ENCODE data around the gene KLHL17.
"Not testable (repeated sequence)": the region's sequence is repeated elsewhere in the genome, so short reads cannot be mapped to it uniquely, and the experiment has no call there.

KLHL17 gene

GRCh38 chr1:1003618-1004419 lies 43.4 kb downstream of the KLHL17 start:
- no peak for DNase-seq

GRCh38 chr1:1004420-1004779 lies 44.0 kb downstream of the KLHL17 start:
- DNase-seq, result no peak

DNA sequence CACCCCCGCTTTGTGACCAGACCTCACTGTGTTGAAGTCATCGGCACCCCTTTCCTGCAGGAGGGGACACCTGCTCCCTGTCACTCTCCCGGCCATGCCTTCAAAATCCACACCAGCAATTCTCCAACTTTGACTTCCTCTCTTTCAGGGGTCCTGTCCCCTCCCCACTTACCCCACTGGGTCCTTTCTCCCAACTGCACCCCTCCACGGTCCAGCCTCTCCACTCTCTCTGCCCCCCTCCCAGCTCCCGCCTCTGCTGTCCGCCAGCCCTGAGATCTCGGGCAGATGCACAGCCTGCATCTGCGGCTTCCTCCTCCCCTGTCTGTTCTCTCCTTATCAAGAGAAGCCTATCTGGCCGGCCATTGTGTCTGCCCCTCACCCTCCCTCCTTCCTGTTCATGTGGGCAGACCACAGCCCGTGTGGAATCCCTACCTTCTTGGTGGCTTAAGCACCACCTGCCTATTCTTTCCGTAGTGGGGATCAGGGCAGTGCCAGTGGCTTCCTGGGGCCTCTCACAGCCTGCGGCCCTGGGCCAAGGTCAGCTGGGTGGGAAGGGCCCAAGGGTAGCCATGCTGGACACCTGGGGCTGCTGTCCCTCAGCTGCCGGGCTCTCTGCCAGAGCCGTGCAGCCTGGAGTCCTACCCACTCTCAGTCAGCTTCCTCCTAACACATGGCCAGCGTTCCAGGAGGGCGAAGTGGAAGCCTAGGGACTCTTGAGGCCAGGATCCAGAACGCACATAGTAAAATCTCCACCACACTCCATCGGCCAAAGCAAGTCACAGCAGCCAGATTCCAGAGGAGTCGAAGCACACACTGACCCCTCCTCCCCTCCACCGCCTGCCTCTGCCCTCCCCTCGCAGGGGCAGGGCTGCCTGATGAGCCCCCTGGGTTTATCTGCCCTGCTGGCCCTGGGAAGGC lies 44.7 kb downstream of the KLHL17 start:
- DNase-seq, result no peak

DNA sequence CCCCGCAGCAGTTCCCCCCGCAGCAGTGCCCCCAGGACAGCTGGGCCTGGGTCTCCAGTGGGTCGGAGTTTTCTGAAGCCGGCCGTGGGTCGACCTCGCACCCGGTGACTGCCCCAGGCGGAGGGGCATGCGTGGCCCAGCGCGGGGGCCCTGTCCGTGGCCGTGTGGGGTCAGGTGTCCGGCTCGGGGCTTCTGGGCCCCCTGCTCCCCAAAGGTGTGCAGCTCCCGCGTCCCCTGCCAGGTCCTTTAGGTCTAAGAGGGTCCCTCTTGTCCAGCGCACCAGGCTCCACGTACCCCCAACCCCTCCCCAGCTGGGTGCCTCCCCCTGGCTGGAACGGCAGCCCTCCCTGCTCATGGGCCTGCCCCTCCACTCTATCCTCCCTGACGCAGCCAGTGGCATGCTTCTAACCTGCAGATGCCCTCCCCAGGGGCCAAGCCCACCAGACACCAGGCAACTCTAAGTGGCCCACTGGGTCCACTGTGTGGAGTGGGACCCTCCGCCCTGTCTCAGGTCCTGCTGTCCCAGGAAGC lies 45.5 kb downstream of the KLHL17 start:
- no peak for DNase-seq

DNA sequence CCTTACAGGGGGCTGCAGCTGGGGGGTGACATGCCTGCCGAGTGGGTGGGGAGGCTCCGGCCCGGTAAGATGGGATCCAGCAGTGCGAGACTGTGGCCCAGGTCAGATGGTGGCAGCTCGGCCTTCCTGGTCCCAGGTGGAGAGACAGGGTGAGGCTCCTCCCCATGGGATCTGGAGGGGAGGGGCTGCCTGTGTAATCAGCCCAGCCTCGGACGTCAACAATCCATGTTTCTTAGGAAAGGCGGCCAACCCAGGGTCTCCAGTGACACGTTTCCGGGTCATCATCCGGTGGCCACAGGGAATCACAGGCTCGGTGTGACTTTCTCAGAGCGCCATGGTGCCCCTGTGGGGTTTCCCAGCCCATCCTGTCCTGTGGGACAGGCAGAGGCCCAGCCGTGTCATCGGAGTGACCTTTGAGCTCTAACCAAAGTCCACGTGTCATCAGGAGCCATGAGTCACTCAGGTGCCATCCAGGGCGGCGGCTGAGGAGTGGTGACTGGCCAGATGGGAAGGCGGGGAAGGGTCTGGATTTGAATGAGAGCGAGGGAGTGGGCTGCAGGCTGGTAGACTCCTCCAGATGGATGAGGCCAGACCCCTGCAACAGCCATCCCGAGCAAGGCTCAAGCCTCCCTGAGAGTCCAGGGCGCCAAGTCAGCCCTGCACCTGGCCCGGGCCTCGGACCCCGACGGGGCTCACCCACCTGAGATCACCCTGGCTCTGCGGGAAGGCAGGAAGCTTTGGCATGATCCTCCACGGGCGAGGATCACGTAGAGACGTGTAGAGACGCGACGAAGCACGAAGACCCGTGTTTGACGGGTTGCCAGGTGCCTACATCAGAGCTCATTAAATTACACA lies 46.1 kb downstream of the KLHL17 start:
- DNase-seq, result no peak

GRCh38 chr1:1010131-1010530 lies 49.7 kb downstream of the KLHL17 start:
- not testable (repeated sequence) for DNase-seq

- no peak for DNase-seq
Measured at GRCh38 chr1:1011396-1011949, 51.1 kb downstream of the KLHL17 start.

- not testable (repeated sequence) for DNase-seq
Measured at GRCh38 chr1:1012736-1013104, 52.3 kb downstream of the KLHL17 start.

DNA sequence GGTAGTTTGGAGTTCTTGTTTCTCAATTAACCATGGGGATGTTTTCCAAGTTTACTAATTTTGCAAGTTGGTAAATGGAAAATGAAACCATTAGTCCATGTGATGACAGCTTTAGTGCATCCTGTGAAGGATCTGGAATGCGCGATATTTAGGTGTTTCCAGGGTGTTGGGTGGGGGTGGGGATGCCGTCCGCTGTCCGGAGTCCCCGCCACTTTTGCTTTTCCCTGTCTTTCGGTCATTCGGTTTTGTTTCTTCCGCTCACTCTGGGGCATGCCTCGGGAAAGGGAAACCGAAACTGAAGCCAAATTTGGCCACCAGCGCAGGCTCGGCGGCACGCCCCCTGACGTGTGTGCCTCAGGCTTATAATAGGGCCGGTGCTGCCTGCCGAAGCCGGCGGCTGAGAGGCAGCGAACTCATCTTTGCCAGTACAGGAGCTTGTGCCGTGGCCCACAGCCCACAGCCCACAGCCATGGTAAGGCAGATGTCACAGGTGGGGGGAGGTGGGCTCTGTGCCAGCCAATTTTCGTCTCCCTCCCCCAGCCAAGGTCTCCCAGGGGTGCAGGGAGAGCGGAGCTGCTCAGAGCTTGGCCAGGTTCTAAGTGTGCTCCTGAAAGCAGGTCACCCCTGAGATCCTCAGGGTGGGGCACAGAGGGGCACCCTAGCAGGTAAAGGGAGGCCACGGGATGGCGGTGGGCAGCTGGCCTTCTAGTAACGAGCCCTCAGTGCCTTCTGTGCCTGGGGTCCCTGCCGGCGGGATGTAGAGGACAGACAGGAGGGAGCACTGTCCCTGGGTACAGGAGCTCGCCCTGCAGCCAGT lies 52.9 kb downstream of the KLHL17 start, which contains the start of gene ISG15:
ISG15 (plus strand) TSS at position 393 of the 817 bp plus-strand sequence; CDS start at position 470, 77 bp downstream.
- DNase-seq, result peak; percentile 63 to 66

GRCh38 chr1:1013922-1014648 lies 53.7 kb downstream of the KLHL17 start:
- DNase-seq, result no peak

DNA sequence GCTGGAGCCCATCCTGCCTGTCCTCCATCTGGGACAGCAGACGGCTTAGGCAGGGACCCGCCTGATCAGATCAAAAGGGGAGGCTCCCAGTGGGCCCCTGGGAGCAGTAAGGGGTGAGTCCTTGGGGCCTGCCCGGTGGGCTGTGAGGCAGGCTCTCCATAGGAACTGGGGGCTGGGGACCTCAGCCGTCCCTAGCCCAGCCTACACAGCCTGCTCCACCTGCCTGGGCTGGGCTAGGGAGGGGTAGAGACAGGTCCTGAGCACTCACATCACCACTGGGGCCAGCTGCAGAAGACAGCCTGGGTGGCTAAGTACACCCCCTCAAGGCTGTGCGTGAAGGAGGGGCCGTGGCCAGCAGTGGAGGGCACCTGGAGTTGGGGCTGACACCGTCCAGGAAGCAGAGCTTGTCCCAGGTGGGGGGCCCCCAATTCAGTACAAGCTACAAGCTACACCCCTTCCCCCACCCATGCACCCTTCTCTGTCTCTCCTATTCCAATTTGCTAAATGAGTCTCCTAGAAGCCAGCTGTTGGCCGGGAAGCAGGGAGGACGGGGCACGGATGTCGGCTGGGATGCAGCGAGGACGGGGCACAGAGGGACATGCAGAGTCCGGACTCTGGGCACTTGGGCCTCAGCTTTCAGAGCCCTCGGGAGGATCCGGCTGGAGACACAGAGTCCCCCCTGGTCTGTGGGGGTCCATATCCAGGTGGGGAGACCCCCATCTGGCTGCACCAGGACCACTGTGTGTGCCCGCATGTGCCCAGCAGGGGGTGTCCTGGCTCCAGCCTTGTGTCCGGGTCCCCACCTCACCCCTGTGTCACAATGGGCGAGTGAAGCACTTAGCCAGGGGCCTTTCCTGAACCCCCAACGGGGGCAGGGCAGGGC lies 54.7 kb downstream of the KLHL17 start:
- no peak for DNase-seq

All from bone marrow (tissue), 2 donors.